ENCODE data around the gene PDGFRB.

The PDGFRB gene

DNA sequence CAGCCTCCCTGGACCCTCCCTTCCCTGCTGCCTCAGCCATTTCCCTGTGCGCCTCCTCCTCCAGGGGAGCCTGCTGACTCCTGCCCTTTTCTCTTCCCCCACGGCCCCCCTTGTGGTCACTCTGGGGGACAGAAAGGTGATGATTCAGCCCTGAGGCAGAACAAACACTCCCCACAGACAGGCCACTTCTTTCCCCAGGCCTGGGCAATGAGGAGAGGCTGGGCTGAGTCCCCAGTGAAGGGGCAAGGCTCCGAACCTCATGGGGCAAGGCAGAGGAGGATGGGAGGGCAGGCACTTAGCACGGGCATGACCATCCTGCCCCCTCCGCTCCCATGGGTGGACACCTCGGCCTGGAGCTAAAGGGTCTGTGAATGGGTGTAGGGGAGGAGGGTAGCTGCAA lies 90.3 kb downstream of the PDGFRB start:
- TF ChIP-seq, protein P1, sequence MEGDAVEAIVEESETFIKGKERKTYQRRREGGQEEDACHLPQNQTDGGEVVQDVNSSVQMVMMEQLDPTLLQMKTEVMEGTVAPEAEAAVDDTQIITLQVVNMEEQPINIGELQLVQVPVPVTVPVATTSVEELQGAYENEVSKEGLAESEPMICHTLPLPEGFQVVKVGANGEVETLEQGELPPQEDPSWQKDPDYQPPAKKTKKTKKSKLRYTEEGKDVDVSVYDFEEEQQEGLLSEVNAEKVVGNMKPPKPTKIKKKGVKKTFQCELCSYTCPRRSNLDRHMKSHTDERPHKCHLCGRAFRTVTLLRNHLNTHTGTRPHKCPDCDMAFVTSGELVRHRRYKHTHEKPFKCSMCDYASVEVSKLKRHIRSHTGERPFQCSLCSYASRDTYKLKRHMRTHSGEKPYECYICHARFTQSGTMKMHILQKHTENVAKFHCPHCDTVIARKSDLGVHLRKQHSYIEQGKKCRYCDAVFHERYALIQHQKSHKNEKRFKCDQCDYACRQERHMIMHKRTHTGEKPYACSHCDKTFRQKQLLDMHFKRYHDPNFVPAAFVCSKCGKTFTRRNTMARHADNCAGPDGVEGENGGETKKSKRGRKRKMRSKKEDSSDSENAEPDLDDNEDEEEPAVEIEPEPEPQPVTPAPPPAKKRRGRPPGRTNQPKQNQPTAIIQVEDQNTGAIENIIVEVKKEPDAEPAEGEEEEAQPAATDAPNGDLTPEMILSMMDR (conservative IDR thresholded peaks at IDR 0.05): no peak
- H3K27ac ChIP-seq: no peak overlapping the region

DNA sequence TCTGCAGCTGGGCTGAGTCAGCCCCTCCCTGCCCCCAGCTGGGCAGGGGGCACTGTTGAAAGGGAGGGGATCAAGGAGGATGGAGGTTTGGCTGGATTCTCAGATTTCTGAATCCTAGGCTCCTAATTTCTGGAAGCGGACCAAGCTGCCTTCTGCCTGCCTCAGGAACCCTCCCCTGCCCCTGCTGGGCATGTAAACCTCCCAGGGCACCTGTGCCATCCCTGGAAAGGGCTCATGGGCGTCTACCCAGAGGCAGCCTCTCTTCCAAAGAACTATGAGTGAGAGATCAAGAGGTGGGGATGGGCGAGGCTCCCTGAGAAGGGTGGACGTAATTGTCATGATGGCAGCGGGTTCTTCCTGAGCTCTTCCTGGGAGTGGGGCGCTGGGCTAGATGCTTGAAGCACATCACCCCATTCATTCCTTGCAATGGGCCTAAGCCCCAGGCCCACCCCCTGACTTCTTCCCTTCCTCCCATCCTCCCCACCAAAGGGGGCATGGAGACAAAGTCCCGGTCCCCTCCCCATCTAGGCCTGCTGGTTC lies 90.9 kb downstream of the PDGFRB start:
- TF ChIP-seq, protein P1 (conservative IDR thresholded peaks at IDR 0.05): no peak
- H3K27ac ChIP-seq: no peak overlapping the region

Measured in VCaP (cell line).